Frontal cortex (tissue), 1 donor: ENCODE measurements around the gene SMIM23. TPM values are rescaled to one million over a fixed set of nuclear protein-coding genes. Genes with fewer than 3 reads are reported as not detected.

Source experiments
- total RNA-seq: library from RNA; depleted of rRNA; stranded (reverse); fragments of >200 nt; gene quantifications from one replicate; pipeline ENCODE4 v1.2.3, GENCODE V29; 2014

Gene SMIM23
- total RNA-seq, 1 donor from 2014 or later, result not detected

Other genes starting within 250 kb of the SMIM23 start
- gene FBXW11, start 220.8 kb downstream of the SMIM23 start, total RNA-seq, result 159 TPM